K562 (cell line): Measurements from ENCODE around the gene SNX25. TPM values are rescaled to one million over a fixed set of nuclear protein-coding genes. Genes with fewer than 3 reads are reported as not detected.

Source experiments
- CTBP1 ChIP-seq: fragments of 450-650 bp; IDR thresholded peaks from 2 replicates; pipeline ENCODE4 v1.6.1; 2016; ENCODE audit warnings: borderline replicate concordance
- CUX1 ChIP-seq: fragments of 200-800 bp; sonication (Bioruptor generic); IDR thresholded peaks from 2 replicates; pipeline ENCODE4 v1.6.1; 2016; ENCODE audit warnings: missing genetic modification characterization, missing compliant biosample characterization
- IRF9 ChIP-seq: fragments of 450-650 bp; IDR thresholded peaks from 2 replicates; pipeline ENCODE4 v1.6.1; 2016; ENCODE audit warnings: missing biosample characterization, missing genetic modification characterization
- KDM2B ChIP-seq: fragments of 250-450 bp; sonication (Bioruptor Pico); IDR thresholded peaks from 2 replicates; pipeline ENCODE4 v1.8.0; 2021; ENCODE audit warnings: mild to moderate bottlenecking, moderate library complexity
- MCM5 ChIP-seq: fragments of 450-650 bp; IDR thresholded peaks from 2 replicates; pipeline ENCODE4 v1.6.1; 2016; ENCODE audit warnings: low read depth
- MYC ChIP-seq, 2 experiments: fragments of 250-450 bp in 1 of 2; sonication (Bioruptor Pico) in 1 of 2; IDR thresholded peaks; 2 replicates each; pipeline versions ENCODE4 v1.5.1 to v1.6.1; 2012 to 2021; ENCODE audit warnings: low read depth in 2 of 2, borderline replicate concordance in 1 of 2, improper control_type of control experiment in 1 of 2, low read length in 1 of 2, mild to moderate bottlenecking in 1 of 2, moderate library complexity in 1 of 2
- PCBP1 ChIP-seq: fragments of 200-400 bp; formaldehyde crosslinking; IDR thresholded peaks from 2 replicates; pipeline ENCODE4 v1.6.1; 2018; ENCODE audit warnings: mild to moderate bottlenecking, low read depth, low read length; ENCODE audit not compliant: poor library complexity, severe bottlenecking
- PYGO2 ChIP-seq: fragments of 450-650 bp; IDR thresholded peaks from 2 replicates; pipeline ENCODE4 v1.6.1; 2016; ENCODE audit warnings: mild to moderate bottlenecking, missing genetic modification characterization, moderate library complexity, missing compliant biosample characterization
- RBM22 ChIP-seq: fragments of 200-400 bp; formaldehyde crosslinking; IDR thresholded peaks from 2 replicates; pipeline ENCODE4 v1.6.1; 2018; ENCODE audit warnings: low read length, low read depth; ENCODE audit not compliant: poor library complexity, severe bottlenecking
- RHOXF2B ChIP-seq: fragments of 250-450 bp; sonication (Bioruptor Pico); conservative IDR thresholded peaks from 2 replicates; pipeline ENCODE4 v1.5.1; 2021
- THRAP3 ChIP-seq: fragments of 450-650 bp; IDR thresholded peaks from 2 replicates; pipeline ENCODE4 v1.6.1; 2016; ENCODE audit warnings: mild to moderate bottlenecking, inconsistent platforms, borderline replicate concordance
- THRB ChIP-seq: fragments of 450-650 bp; formaldehyde crosslinking; conservative IDR thresholded peaks from 2 replicates; pipeline ENCODE4 v1.4.0; 2022; ENCODE audit warnings: mild to moderate bottlenecking, missing genetic modification characterization
- TSHZ1 ChIP-seq: fragments of 250-450 bp; sonication (Bioruptor Pico); IDR thresholded peaks from 2 replicates; pipeline ENCODE4 v1.4.0; 2020; ENCODE audit warnings: mild to moderate bottlenecking, moderate library complexity
- ZNF445 ChIP-seq: fragments of 250-450 bp; sonication (Bioruptor Pico); IDR thresholded peaks from 2 replicates; pipeline ENCODE4 v1.4.0; 2020; ENCODE audit warnings: low read depth, mild to moderate bottlenecking, moderate library complexity
- ZNF717 ChIP-seq: fragments of 250-450 bp; sonication (Bioruptor Pico); IDR thresholded peaks from 2 replicates; pipeline ENCODE4 v1.5.0; 2021
- polyA plus RNA-seq, 8 experiments: library from polyadenylated mRNA; depleted of rRNA in 4 of 8; stranded (reverse) in 5 of 8; unstranded in 3 of 8; fragments of >200 nt; fragmentation: Nextera tagmentation in 2 of 8; fragmentation: Illumina TruSeq in 1 of 8; extraction: Ambion mirVana in 2 of 8; extraction: Trizol in 1 of 8; gene quantifications; 2 replicates each; pipeline versions ENCODE4 v1.2.1 to v1.2.3, GENCODE V29; 2011 to 2014; ENCODE audit warnings: inconsistent platforms in 1 of 8, missing spikeins in 1 of 8
- total RNA-seq, 7 experiments: library from RNA; depleted of rRNA in 6 of 7; stranded (reverse); fragments of >200 nt in 6 of 7; fragmentation: Illumina TruSeq in 2 of 7; extraction: Trizol in 2 of 7; gene quantifications; 2 replicates each; pipeline versions ENCODE4 v1.2.1 to v1.2.3, GENCODE V29; 2011 to 2021; ENCODE audit warnings: low replicate concordance in 1 of 7

Gene SNX25
- total and polyA plus RNA-seq, 9 of the 15 experiments (the other 6 are each of a cell fraction or from before 2014, with no cell fraction given): 2.5 to 23.4 (median 13.3) TPM

GRCh38 chr4:185201977-185202962, 7.1 kb upstream of the SNX25 start (continued):
- no peak for TF ChIP-seq ZNF445 (CRISPR knock-in tag)
- peak; percentile 40 for TF ChIP-seq MYC (IDR thresholded peaks at IDR 0.05; ENCODE audit: low read depth, low read length)
- TF ChIP-seq MYC (CRISPR knock-in tag; IDR thresholded peaks at IDR 0.05; ENCODE audit: borderline replicate concordance, low read depth): no peak
- no peak for TF ChIP-seq MCM5
- TF ChIP-seq ZNF717 (CRISPR knock-in tag): no peak
- no peak for TF ChIP-seq PCBP1
- TF ChIP-seq THRAP3: no peak
- peak; percentile 51 for TF ChIP-seq CTBP1
- no peak for TF ChIP-seq RHOXF2B (CRISPR knock-in tag)
- TF ChIP-seq IRF9: no peak
- no peak for TF ChIP-seq KDM2B (CRISPR knock-in tag)
- no peak for TF ChIP-seq THRB (CRISPR knock-in tag)
- TF ChIP-seq RBM22: no peak
- no peak for TF ChIP-seq TSHZ1 (CRISPR knock-in tag)
- TF ChIP-seq CUX1 (CRISPR knock-in tag): no peak
- no peak for TF ChIP-seq PYGO2 (tag)
